Measurements from ENCODE around the gene SYNDIG1.

Gene SYNDIG1

GRCh38 chr20:24452498-24453127, 16.8 kb upstream of the SYNDIG1 start:
- Mint-ChIP-seq H3K4me1 (ENCODE audit: low read depth in 2 of 2) (peaks cover 0 to 4% of the 10 kb centered on the region in 2 donors), H3K27ac (no peak overlapping the region), H3K4me3 (no peak overlapping the region), H3K27me3 (peaks cover 52 to 65% of the 10 kb centered on the region in 2 donors), H3K36me3 (ENCODE audit: insufficient read depth) (no peaks in the 10 kb centered on the region), H3K9me3 (no peaks in the 10 kb centered on the region)
- no peak for DNase-seq
- ATAC-seq (replicated peaks), result no peak

DNA sequence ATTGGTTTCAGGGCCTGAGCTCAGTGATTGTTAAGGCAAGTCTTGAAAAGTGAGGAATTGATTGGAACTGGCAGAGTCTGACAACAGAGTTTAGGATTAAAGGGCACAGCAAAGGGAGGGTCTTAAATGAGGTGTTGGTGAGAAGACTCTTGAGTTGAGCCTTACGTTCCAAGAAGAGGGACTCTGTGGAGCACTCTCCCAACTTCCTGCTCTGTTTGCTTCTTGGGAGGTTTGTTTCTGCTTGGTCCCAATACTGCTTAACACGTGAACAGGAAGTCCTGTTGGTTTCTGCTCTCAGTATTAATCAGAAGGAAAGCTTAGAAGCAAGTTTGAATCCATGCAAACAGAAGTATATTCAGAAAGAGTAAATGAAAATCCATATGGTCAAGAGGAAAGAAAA, 15.6 kb upstream of the SYNDIG1 start:
- Mint-ChIP-seq H3K27ac (no peak overlapping the region), H3K36me3 (ENCODE audit: insufficient read depth) (no peaks in the 10 kb centered on the region), H3K27me3 (peaks cover 62 to 71% of the 10 kb centered on the region in 2 donors), H3K4me1 (ENCODE audit: low read depth in 2 of 2) (peaks cover 0 to 3% of the 10 kb centered on the region in 2 donors), H3K9me3 (no peaks in the 10 kb centered on the region), H3K4me3 (no peak overlapping the region)
- no peak for ATAC-seq (replicated peaks)
- no peak for DNase-seq

DNA sequence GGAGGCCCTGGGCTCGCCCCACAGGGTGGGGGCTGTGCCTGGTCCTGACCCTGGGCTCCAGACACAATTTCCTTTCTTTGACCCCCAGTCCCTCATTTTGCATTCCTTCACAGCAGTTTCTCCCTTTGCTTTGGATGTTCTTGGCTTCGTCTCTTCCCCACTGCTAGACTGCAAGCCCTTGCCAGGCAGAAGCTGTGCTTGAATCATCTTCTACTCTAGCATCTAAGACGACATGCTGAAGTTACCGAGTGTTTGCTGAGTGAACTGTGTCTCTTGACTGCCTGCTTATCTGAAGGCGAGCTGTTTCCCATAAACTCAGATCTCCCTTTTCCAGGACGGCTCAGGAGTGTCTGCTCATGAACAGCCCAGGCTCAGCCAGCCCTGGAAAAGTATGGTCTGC, 14.3 kb upstream of the SYNDIG1 start:
- no peak for ATAC-seq (replicated peaks)
- H3K9me3 Mint-ChIP-seq, result no peaks in the 10 kb centered on the region
- H3K27ac Mint-ChIP-seq, result no peak overlapping the region
- H3K27me3 Mint-ChIP-seq, result peaks cover 70 to 83% of the 10 kb centered on the region in 2 donors
- no peak for DNase-seq
- no peak overlapping the region for H3K4me3 Mint-ChIP-seq
- no peaks in the 10 kb centered on the region for H3K4me1 Mint-ChIP-seq (ENCODE audit: low read depth in 2 of 2)
- no peaks in the 10 kb centered on the region for H3K36me3 Mint-ChIP-seq (ENCODE audit: insufficient read depth)

DNA sequence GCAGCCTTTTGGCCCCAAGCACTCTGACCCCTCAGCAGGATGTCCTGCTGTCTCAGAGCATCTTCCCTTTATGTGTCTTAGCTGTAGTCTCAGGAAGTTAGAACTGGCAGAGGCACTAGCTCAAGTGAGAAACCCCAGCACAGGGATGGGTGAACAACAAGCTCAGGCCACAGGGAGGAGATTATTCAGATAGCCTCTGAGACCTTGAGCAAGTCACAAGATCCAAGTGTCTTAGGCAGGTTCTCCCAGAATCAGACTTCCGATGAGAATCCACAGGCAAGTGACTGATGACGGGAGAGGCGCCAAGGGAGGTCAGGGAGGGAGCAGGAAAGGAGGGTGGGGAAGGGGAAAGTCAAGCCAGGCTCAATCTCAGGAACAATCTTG, 13.0 kb upstream of the SYNDIG1 start:
- Mint-ChIP-seq H3K36me3 (ENCODE audit: insufficient read depth) (no peaks in the 10 kb centered on the region), H3K27ac (no peak overlapping the region), H3K4me1 (ENCODE audit: low read depth in 2 of 2) (no peaks in the 10 kb centered on the region), H3K27me3 (peaks cover 69 to 83% of the 10 kb centered on the region in 2 donors), H3K9me3 (no peaks in the 10 kb centered on the region), H3K4me3 (no peak overlapping the region)
- DNase-seq (no peak), ATAC-seq (replicated peaks) (no peak)

- Mint-ChIP-seq H3K27me3 (peaks cover 56 to 78% of the 10 kb centered on the region in 2 donors), H3K4me1 (ENCODE audit: low read depth in 2 of 2) (no peaks in the 10 kb centered on the region)
- no peak for ATAC-seq (replicated peaks)
Measured at GRCh38 chr20:24458436-24458835, 11.0 kb upstream of the SYNDIG1 start.

DNA sequence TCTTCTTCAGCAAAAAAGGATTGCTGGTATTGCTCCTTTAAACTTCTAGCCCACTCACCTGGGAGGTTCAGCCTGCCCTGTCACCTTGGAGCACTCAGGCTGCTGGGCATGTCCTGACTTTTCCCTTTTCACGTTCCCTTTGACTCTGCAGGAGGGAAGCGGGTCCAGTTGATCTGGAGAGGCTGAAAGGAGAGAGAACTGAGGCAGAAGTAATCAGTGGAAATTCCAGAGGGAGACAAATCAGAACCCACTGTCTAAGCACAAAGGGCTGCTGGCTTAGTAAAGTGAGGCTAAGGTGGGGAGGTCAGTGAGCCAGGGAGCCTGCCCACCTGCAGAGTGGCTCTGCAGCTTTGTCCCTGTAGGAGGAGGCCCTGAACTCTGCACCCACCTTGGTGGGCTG, 9.7 kb upstream of the SYNDIG1 start:
- Mint-ChIP-seq H3K4me1 (ENCODE audit: low read depth in 2 of 2) (no peaks in the 10 kb centered on the region), H3K9me3 (no peaks in the 10 kb centered on the region), H3K4me3 (no peak overlapping the region), H3K36me3 (ENCODE audit: insufficient read depth) (no peaks in the 10 kb centered on the region), H3K27ac (no peak overlapping the region), H3K27me3 (peaks cover 50 to 84% of the 10 kb centered on the region in 2 donors)
- DNase-seq, result no peak
- ATAC-seq (replicated peaks), result no peak

More at GRCh38 chr20:24458436-24458835, 11.0 kb upstream of the SYNDIG1 start:
- Mint-ChIP-seq H3K9me3 (no peaks in the 10 kb centered on the region), H3K36me3 (ENCODE audit: insufficient read depth) (no peaks in the 10 kb centered on the region), H3K27ac (no peak overlapping the region), H3K4me3 (no peak overlapping the region)
- DNase-seq, result no peak

GRCh38 chr20:24460712-24461111, 8.7 kb upstream of the SYNDIG1 start:
- Mint-ChIP-seq H3K4me3 (no peak overlapping the region), H3K27me3 (peaks cover 44 to 84% of the 10 kb centered on the region in 2 donors), H3K9me3 (no peaks in the 10 kb centered on the region), H3K36me3 (ENCODE audit: insufficient read depth) (no peaks in the 10 kb centered on the region), H3K4me1 (ENCODE audit: low read depth in 2 of 2) (no peaks in the 10 kb centered on the region), H3K27ac (no peak overlapping the region)
- ATAC-seq (replicated peaks) (no peak), DNase-seq (no peak)

- H3K4me1 Mint-ChIP-seq (ENCODE audit: low read depth in 2 of 2), result no peaks in the 10 kb centered on the region
- peaks cover 40 to 84% of the 10 kb centered on the region in 2 donors for H3K27me3 Mint-ChIP-seq
- ATAC-seq (replicated peaks), result no peak
- no peak for DNase-seq
- H3K9me3 Mint-ChIP-seq, result no peaks in the 10 kb centered on the region
- H3K27ac Mint-ChIP-seq, result peak overlapping the region in 1 of 2 donors; percentile 1
- H3K36me3 Mint-ChIP-seq (ENCODE audit: insufficient read depth), result no peaks in the 10 kb centered on the region
- no peak overlapping the region for H3K4me3 Mint-ChIP-seq
Measured at GRCh38 chr20:24461848-24462247, 7.6 kb upstream of the SYNDIG1 start.

DNA sequence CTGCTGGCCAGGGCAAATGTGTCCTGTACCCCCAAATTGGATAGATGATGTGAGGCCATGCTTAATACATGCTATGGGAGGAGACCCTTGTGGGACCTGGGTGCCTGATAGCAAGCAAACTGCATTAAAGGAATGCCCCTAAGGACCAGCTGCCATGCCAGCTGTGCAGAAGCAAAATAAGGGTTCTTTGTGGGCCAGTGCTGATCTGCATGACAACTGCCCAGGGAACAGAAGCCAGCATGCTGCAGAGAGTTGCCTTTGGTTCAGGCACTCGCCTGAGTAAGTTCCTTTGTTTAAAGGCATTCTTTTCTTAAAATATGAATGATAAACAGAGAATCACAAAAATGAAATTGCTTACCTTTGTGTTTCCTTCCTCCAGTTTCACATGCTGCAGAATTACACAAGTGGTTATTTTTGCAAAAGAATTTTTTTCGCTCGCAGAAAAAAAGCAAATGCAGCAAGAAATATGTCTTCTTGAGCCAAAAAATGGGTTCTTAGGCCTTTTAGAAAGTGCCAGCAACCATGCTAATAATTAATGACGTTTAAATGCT, 6.9 kb upstream of the SYNDIG1 start:
- Mint-ChIP-seq H3K36me3 (ENCODE audit: insufficient read depth) (no peaks in the 10 kb centered on the region), H3K4me1 (ENCODE audit: low read depth in 2 of 2) (no peaks in the 10 kb centered on the region), H3K27ac (no peak overlapping the region), H3K4me3 (no peak overlapping the region), H3K27me3 (peaks cover 38 to 83% of the 10 kb centered on the region in 2 donors), H3K9me3 (no peaks in the 10 kb centered on the region)
- DNase-seq, result no peak
- ATAC-seq (replicated peaks), result no peak

DNA sequence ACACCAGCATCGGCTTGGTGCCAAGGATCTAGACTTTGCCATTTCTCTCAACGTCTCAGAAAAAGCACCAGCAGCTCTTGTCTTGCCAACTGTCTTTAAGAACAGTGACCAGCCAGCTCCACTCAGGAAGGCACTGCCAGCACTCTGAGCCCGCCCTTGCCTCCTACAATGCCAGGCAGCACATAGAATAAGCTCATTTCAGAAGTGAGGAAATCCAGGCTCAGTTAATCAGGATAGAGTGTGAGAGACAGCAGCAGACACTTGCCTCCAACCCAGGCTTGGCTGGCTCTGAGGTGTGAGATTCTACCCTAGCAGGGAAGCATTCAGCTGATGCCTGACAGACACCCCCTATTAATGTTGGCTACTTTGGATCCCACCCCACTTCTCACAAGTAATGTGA, 4.3 kb upstream of the SYNDIG1 start:
- DNase-seq (no peak), ATAC-seq (replicated peaks) (no peak)
- no peak overlapping the region for H3K27ac Mint-ChIP-seq
- no peaks in the 10 kb centered on the region for H3K36me3 Mint-ChIP-seq (ENCODE audit: insufficient read depth)
- no peak overlapping the region for H3K4me3 Mint-ChIP-seq
- no peaks in the 10 kb centered on the region for H3K4me1 Mint-ChIP-seq (ENCODE audit: low read depth in 2 of 2)
- peaks cover 26 to 78% of the 10 kb centered on the region in 2 donors for H3K27me3 Mint-ChIP-seq
- no peaks in the 10 kb centered on the region for H3K9me3 Mint-ChIP-seq

- Mint-ChIP-seq H3K27me3 (peaks cover 30 to 81% of the 10 kb centered on the region in 2 donors), H3K4me3 (no peak overlapping the region), H3K9me3 (no peaks in the 10 kb centered on the region), H3K4me1 (ENCODE audit: low read depth in 2 of 2) (no peaks in the 10 kb centered on the region), H3K36me3 (ENCODE audit: insufficient read depth) (no peaks in the 10 kb centered on the region), H3K27ac (no peak overlapping the region)
- DNase-seq (no peak), ATAC-seq (replicated peaks) (no peak)
Measured at GRCh38 chr20:24465730-24466129, 3.7 kb upstream of the SYNDIG1 start.

GRCh38 chr20:24468401-24469115, 871 bp upstream of the SYNDIG1 start:
- no peak for ATAC-seq (replicated peaks)
- Mint-ChIP-seq H3K9me3 (no peaks in the 10 kb centered on the region), H3K27ac (no peak overlapping the region), H3K36me3 (ENCODE audit: insufficient read depth) (no peaks in the 10 kb centered on the region), H3K27me3 (peaks cover 35 to 92% of the 10 kb centered on the region in 2 donors), H3K4me1 (ENCODE audit: low read depth in 2 of 2) (no peaks in the 10 kb centered on the region), H3K4me3 (no peak overlapping the region)
- DNase-seq, result no peak

GRCh38 chr20:24469894-24470745, 691 bp downstream of the SYNDIG1 start:
- no peak overlapping the region for H3K4me3 Mint-ChIP-seq
- H3K9me3 Mint-ChIP-seq, result no peaks in the 10 kb centered on the region
- H3K27ac Mint-ChIP-seq, result no peak overlapping the region
- ATAC-seq (replicated peaks) (no peak), DNase-seq (no peak)
- H3K36me3 Mint-ChIP-seq (ENCODE audit: insufficient read depth), result no peaks in the 10 kb centered on the region
- H3K4me1 Mint-ChIP-seq (ENCODE audit: low read depth in 2 of 2), result no peaks in the 10 kb centered on the region
- peaks cover 43 to 92% of the 10 kb centered on the region in 2 donors for H3K27me3 Mint-ChIP-seq

Data from effector memory CD8-positive, alpha-beta T cell (primary cell).